GM19351 (cell line): ENCODE results near the gene PLA2G4D.
"Not testable (repeated sequence)": the region's sequence is repeated elsewhere in the genome, so short reads cannot be mapped to it uniquely, and the experiment has no call there.

Source experiments
- ATAC-seq: cut with Tn5 transposase; IDR thresholded peaks from one replicate; pipeline ENCODE4 v1.9.1; 2021; ENCODE audit warnings: mild to moderate bottlenecking, moderate library complexity; ENCODE audit not compliant: unreplicated experiment

PLA2G4D gene

DNA sequence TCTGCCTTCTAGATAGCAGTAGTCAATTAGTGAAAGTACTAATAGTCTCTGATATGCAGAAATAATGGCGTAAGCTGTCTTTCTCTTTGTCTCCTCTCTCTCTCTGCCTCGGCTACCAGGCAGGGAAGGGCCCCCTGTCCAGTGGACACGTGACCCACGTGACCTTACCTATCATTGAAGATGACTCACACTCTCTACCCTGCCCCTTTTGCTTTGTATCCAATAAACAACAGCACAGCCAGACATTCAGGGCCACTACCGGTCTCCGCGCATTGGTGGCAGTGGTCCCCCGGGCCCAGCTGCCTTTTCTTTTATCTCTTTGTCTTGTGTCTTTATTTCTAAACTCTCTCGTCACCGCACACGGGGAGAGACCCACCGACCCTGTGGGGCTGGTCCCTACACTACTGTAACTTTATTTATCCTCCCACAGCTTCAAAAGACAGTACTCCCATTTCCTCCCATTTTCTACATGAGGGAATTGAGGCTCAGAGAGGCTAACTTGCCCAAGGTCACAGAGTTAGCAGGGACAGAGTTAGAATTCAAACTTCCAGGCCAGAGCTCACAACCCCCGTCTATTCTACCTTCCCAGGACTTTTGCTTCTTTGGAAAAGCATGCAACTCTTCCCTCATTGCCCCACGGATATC lies 2.5 kb downstream of the PLA2G4D start:
- not testable (repeated sequence) for ATAC-seq

GRCh38 chr15:42090781-42091180 lies 3.6 kb downstream of the PLA2G4D start:
- no peak for ATAC-seq

GRCh38 chr15:42090370-42090769 lies 4.0 kb downstream of the PLA2G4D start:
- ATAC-seq: no peak

DNA sequence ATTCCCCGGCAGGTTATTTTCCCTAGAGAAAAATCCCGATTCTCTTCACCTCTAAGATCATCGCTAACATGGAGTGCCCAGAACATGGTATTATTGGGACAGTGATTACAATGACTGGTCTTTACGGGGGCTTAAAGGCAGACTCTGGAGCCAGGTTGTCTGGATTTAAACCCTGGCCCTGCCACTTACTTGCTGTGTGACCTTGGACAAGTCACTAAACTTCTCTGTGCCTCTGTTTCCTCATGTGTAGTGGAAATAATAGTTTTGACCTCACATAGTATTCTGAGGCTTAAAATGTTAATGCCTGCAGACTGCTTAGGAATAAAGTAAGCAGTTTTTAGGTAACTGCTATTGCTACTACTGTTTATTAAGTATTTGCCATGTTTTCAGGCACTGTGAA lies 4.4 kb downstream of the PLA2G4D start:
- ATAC-seq: no peak

DNA sequence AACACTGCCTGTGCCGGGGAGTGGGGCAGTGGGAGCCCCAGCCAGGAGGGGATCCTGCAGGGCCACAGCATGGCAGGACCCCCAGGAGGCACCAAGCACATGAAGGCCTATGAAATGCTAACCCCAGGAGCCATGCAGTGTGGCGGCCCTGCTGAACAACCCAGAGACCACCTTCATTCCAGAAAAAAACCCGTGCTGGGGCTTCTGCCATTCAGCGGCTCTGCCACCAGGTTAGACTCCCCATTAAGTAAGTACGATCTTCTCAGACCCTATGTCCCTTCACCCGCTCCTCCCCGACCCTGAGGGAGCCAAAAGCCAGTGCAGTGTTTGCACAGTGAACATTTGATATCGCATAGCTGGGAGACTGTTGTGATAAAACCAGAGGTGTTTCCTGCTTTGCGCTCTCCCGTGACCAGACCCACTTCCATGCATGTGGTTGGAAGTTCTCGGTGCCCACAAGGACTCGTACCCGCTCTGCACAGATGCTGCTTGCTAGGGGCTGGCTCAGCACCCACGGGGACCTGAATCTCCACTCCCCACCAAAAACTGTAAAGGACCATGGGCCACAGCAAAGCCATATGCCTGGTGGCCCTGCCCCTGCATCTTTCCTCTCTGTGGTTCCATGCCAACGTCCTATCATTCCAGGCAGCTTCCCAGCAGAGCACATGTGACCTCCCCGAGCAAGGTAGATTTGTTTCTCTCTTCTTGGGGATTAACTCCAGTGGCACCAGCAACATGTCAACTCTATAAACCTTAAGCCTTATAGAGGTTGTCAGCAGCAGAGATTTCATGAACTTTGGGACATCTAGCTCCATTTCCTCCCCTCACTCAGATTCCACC lies 5.3 kb downstream of the PLA2G4D start:
- ATAC-seq: no peak

GRCh38 chr15:42087926-42088800 lies 6.2 kb downstream of the PLA2G4D start:
- no peak for ATAC-seq

- ATAC-seq: no peak
Observed at GRCh38 chr15:42087460-42087859, 6.9 kb downstream of the PLA2G4D start.

DNA sequence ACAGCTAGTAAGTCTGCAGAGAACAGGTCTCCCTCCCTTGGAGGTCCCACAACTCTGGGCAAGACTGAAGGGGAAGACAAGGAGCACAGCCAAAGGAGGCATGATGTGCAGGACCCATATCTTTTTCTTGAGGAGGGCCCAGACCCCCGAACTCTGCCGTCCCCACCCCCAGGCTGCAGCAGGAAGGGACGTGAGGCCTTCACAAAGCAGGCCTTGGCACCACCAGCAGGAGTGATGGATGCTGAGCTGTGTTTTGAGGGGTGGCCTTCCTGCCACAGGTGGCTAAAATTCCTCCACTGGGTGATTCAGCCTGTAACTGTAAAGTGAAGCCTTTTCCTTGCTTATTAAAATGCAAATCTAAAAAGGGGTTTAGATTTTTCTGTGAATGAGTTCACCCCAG lies 8.6 kb downstream of the PLA2G4D start:
- no peak for ATAC-seq

- no peak for ATAC-seq
Observed at GRCh38 chr15:42085236-42085605, 9.1 kb downstream of the PLA2G4D start.

- no peak for ATAC-seq
Observed at GRCh38 chr15:42084465-42085235, 9.7 kb downstream of the PLA2G4D start.

DNA sequence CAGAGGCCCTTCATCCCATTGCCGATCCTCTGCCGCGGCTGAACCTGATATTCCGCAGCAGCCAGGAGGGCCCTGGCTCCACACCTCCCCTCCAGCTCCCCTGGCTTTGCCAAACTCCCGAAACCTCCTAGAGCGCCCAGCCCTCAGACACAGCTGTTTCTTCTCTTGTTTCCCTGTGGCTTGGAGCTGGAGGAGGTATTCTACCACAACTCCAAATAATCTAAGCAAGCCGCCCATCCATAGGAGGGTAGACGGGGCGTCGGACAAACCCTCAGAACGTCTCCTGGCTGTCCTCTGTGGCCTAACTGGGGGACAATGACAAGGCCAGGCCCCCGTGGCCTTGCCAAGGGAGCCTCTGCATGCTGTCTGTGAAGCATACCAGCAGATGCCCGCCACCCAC lies 10.4 kb downstream of the PLA2G4D start:
- no peak for ATAC-seq

GRCh38 chr15:42083605-42083908 lies 10.8 kb downstream of the PLA2G4D start:
- no peak for ATAC-seq

DNA sequence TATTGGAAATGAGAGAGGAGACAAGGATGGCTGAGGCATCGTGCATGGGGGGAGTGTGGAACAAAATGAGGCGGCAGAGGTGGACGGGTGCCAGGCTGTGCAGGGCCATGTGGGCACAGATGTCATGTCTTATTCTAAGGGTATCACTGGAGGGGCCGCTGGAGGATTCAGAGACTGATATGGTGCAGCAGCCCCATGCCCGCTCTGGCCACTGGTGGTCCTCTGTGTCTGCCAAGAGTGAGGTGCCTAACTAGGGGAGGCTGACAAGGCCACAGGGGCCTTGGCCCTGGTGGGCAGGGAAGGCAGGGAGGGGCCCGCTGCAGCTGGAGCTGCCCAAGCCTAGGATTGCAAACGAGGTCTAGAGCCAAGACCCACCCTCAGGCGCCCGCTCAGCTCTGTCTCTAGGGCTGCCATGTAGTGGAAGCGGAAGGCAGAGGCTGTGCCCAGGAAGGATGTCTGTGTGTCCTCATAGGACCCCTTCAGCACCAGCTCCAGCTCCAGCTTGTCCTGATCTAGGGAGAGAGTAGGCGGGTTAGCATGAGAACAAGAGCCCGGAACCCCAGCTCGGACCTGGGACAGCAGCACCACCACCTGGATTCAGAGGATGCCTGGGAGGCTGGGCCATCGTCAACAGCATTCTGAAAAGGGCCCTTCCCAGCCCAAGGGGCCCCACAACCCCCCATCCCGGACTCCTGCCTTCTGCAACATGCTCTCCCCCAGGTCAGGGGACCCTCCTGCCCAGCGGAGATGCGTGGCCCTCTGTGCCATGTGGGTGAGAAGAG lies 11.3 kb downstream of the PLA2G4D start:
- no peak for ATAC-seq

- no peak for ATAC-seq
Observed at GRCh38 chr15:42082141-42082540, 12.2 kb downstream of the PLA2G4D start.

GRCh38 chr15:42080919-42081830 lies 13.2 kb downstream of the PLA2G4D start:
- no peak for ATAC-seq

GRCh38 chr15:42080186-42080918 lies 14.0 kb downstream of the PLA2G4D start:
- no peak for ATAC-seq

DNA sequence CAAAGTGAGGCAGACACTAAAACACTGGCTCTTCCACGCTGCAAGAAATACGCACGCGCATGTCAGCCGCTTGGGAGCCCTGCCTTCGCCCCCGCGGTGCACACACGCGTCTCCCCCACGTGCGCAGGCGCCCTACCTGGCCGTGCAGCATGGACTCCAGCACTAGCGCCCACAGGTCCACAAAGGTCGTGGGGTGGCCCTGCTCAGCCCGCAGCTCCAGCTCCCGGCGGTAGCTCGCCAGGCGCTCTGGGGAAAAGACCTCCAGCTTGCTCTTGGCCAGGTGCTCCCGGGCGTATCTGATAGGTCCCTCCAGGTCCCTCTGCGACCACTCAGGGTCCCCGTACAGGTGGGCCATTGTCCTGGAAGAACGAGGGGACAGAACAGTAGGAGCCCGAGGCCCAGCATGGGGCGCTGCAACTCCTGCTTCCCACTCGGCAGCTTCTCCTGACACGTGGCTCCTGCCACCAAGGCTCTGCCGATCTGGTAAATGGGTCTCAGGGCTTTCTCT lies 14.9 kb downstream of the PLA2G4D start:
- ATAC-seq: no peak

- no peak for ATAC-seq
Observed at GRCh38 chr15:42078903-42079302, 15.5 kb downstream of the PLA2G4D start.
